Measurements from ENCODE around the gene COQ9. TPM values are rescaled to one million over a fixed set of nuclear protein-coding genes. Genes with fewer than 3 reads are reported as not detected.
"Not testable (repeated sequence)": the region's sequence is repeated elsewhere in the genome, so short reads cannot be mapped to it uniquely, and the experiment has no call there.

COQ9 gene
- total RNA-seq, 1 experiment from 2014 or later: 69.7 TPM

DNA sequence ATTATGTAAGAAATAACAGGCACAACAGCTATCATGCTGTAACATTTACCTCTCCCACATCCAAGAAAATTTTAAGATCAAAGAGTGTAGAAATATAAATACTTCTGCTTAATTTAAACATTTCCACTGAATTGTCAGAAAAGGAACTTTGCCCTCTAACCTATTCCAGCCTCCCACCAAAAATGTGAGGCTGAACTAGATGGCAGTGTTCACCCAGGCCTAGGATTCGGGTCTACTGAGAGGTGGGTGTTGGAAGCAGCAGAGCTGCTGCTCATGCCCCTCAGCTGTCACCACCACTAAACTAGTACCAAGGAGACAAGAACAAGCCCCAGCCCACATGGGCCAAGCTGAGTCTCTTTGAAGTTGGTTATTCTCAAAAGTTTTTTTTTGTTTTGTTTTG, 11.4 kb upstream of the COQ9 start:
- intact Hi-C loops (cut with micrococcal nuclease; ENCODE audit: unreplicated experiment): no loop called here
- POLR2A ChIA-PET (ENCODE audit: low non-redundant PET): no interaction called here
- CTCF ChIA-PET: no interaction called here
- TF ChIP-seq CTCF (conservative IDR thresholded peaks at IDR 0.05; ENCODE audit: low read depth, low read length) (no peak), EZH2 (IDR thresholded peaks at IDR 0.05; ENCODE audit: borderline replicate concordance, low read depth, low read length, poor library complexity, severe bottlenecking) (no peak)
- no TSS peak for BruUV-seq (replicated peaks)
- Histone ChIP-seq H3K9me3 (ENCODE audit: low read depth, low read length, poor library complexity, severe bottlenecking) (peaks cover 9% of the 10 kb centered on the region), H3K36me3 (ENCODE audit: insufficient read depth, low read length, poor library complexity, severe bottlenecking) (peaks cover 77% of the 10 kb centered on the region), H3K4me3 (ENCODE audit: low read depth, low read length, poor library complexity, severe bottlenecking) (no peak overlapping the region), H3K27ac (ENCODE audit: low read depth, low read length, poor library complexity, severe bottlenecking) (no peak overlapping the region), H3K27me3 (replicated peaks; ENCODE audit: insufficient read depth, low read depth, low read length, poor library complexity) (no peaks in the 10 kb centered on the region), H3K4me1 (ENCODE audit: insufficient read depth, low read length, poor library complexity, severe bottlenecking) (no peaks in the 10 kb centered on the region)
- DNase-seq (ENCODE audit: low spot score): no peak

DNA sequence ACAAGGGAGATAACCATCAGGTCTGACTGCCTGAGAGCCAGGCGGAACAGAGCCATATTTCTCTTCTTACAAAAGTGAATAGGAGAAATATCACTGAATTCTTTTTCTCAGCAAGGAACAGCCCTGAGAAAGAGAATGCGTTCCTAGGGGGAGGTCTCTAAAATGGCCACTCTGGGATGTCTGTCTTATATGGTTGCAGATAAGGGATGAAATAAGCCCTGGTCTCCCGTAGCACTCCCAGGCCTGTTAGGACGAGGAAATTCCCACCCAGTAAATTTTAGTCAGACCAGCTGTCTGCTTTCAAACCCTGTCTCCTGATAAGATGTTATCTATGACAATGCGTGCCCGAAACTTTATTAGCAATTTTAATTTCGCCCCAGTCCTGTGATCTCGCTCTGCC, 7.3 kb upstream of the COQ9 start:
- intact Hi-C loops (cut with micrococcal nuclease; ENCODE audit: unreplicated experiment); BruUV-seq (replicated peaks); H3K4me3 ChIP-seq (ENCODE audit: low read depth, low read length, poor library complexity, severe bottlenecking); H3K4me1 ChIP-seq (ENCODE audit: insufficient read depth, low read length, poor library complexity, severe bottlenecking); CTCF ChIA-PET; H3K27ac ChIP-seq (ENCODE audit: low read depth, low read length, poor library complexity, severe bottlenecking); POLR2A ChIA-PET (ENCODE audit: low non-redundant PET); DNase-seq (ENCODE audit: low spot score); H3K27me3 ChIP-seq (replicated peaks; ENCODE audit: insufficient read depth, low read depth, low read length, poor library complexity): not testable (repeated sequence)
- Histone ChIP-seq H3K36me3 (ENCODE audit: insufficient read depth, low read length, poor library complexity, severe bottlenecking) (peaks cover 42% of the 10 kb centered on the region), H3K9me3 (ENCODE audit: low read depth, low read length, poor library complexity, severe bottlenecking) (peaks cover 13% of the 10 kb centered on the region)

- peaks cover 36% of the 10 kb centered on the region for H3K36me3 ChIP-seq (ENCODE audit: insufficient read depth, low read length, poor library complexity, severe bottlenecking)
- BruUV-seq (replicated peaks); H3K4me1 ChIP-seq (ENCODE audit: insufficient read depth, low read length, poor library complexity, severe bottlenecking); intact Hi-C loops (cut with micrococcal nuclease; ENCODE audit: unreplicated experiment); H3K4me3 ChIP-seq (ENCODE audit: low read depth, low read length, poor library complexity, severe bottlenecking); H3K27ac ChIP-seq (ENCODE audit: low read depth, low read length, poor library complexity, severe bottlenecking); CTCF ChIA-PET; H3K27me3 ChIP-seq (replicated peaks; ENCODE audit: insufficient read depth, low read depth, low read length, poor library complexity); POLR2A ChIA-PET (ENCODE audit: low non-redundant PET); DNase-seq (ENCODE audit: low spot score): not testable (repeated sequence)
- peaks cover 13% of the 10 kb centered on the region for H3K9me3 ChIP-seq (ENCODE audit: low read depth, low read length, poor library complexity, severe bottlenecking)
Measured at GRCh38 chr16:57440551-57440950, 6.7 kb upstream of the COQ9 start.

DNA sequence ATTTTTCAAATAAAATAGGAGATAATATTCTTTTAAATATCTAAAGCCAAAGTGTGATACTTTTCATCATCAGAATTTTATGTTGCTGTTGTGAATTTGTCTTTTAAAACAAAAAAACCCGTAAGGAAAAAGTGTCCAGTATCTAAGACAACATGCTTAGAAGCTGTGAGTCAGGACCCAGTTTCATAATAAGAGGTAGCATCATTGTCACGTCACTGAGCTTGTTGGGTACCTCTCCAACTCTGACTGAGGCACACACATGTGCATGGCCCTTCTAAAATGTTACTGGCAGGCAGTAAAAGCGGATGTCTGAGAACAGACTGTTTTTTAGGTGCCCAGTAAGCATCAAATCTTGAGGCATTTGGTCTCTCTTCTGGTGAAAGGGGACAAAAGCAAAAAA, 2.6 kb upstream of the COQ9 start:
- DNase-seq (ENCODE audit: low spot score): no peak
- intact Hi-C loops (cut with micrococcal nuclease; ENCODE audit: unreplicated experiment): no loop called here
- H3K36me3 ChIP-seq (ENCODE audit: insufficient read depth, low read length, poor library complexity, severe bottlenecking): peaks cover 12% of the 10 kb centered on the region
- H3K27ac ChIP-seq (ENCODE audit: low read depth, low read length, poor library complexity, severe bottlenecking): no peak overlapping the region
- ChIA-PET POLR2A (ENCODE audit: low non-redundant PET) (no interaction called here), CTCF (no interaction called here)
- TF ChIP-seq EZH2 (IDR thresholded peaks at IDR 0.05; ENCODE audit: borderline replicate concordance, low read depth, low read length, poor library complexity, severe bottlenecking) (no peak), CTCF (conservative IDR thresholded peaks at IDR 0.05; ENCODE audit: low read depth, low read length) (no peak)
- peaks cover 13% of the 10 kb centered on the region for H3K9me3 ChIP-seq (ENCODE audit: low read depth, low read length, poor library complexity, severe bottlenecking)
- H3K4me3 ChIP-seq (ENCODE audit: low read depth, low read length, poor library complexity, severe bottlenecking): no peak overlapping the region
- no peaks in the 10 kb centered on the region for H3K27me3 ChIP-seq (replicated peaks; ENCODE audit: insufficient read depth, low read depth, low read length, poor library complexity)
- H3K4me1 ChIP-seq (ENCODE audit: insufficient read depth, low read length, poor library complexity, severe bottlenecking): no peaks in the 10 kb centered on the region
- TSS peak; percentile 16 for BruUV-seq (replicated peaks)

Measured in A673 (cell line).